ENCODE results near the gene CNN3.

The CNN3 gene

DNA sequence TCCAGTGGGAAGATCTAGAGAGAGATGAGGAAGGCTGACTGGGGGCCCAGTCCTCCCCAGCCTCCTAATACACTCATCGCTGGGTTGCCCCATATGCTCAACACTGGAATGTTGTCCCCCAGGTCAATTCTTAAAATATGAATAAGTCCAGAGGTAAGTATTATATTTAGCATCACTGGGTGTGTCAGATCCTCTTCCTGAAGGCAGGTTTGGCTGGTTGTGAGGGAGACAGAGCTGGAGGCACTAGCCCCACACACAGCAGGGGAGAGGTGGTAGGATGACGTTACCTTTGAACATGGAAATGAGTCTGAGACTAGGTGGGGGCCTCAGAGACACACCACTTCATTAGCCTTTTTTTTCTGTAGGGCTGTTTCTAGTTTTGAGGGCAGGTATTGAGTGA is 64.2 kb downstream of the CNN3 start:
- in situ Hi-C loops (cut with MboI; ENCODE audit: low sequenced_read_pairs): loop anchor here (25.0 kb wide), 1 partner anchor 175 kb away; no protein-coding TSS in a partner anchor

DNA sequence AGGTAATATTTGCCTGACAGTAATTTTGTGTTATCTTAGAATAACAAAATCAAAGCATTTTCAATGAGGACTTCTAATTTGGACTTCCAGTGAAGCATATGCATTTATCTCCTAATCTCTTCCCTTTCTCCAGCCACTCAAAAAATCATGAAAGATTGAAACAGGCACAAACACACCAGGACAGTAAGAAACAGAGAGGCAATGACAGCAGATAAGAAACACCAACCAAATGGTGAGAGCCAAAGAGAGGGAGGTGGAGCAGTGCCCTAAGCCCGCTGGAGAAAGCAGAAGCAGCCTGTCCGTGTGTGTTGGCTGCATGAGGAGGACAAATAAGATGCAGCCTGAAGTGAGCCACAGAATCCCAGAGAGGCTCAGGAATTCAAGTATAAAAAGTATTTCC is 67.7 kb downstream of the CNN3 start:
- in situ Hi-C loops (cut with MboI; ENCODE audit: low sequenced_read_pairs): loop anchor here (25.0 kb wide), 1 partner anchor 178 kb away; no protein-coding TSS in a partner anchor

DNA sequence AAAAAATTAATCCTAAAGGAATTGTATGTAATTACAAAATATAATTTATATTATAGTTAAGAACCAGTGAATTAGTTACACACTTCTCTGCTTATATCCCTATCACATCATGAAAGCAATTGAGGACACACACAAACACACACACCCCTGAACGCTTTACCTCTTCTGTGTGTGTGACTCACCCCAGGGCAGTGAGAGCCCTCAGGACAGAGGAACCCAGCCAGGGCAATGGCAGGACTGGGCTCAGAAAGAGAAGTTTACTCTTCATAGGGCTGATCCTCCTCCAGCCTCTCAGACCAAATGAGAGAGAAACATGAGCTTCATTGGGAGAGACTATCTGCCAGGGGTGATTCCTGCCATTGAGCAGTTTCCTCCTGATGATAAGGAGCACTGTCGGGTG is 68.6 kb downstream of the CNN3 start:
- in situ Hi-C loops (cut with MboI; ENCODE audit: low sequenced_read_pairs): loop anchor here (25.0 kb wide), 1 partner anchor 179 kb away; no protein-coding TSS in a partner anchor

GRCh38 chr1:94856868-94857267 is 70.0 kb downstream of the CNN3 start:
- in situ Hi-C loops (cut with MboI; ENCODE audit: low sequenced_read_pairs): loop anchor here (25.0 kb wide), 1 partner anchor 180 kb away; no protein-coding TSS in a partner anchor

- in situ Hi-C loops (cut with MboI; ENCODE audit: low sequenced_read_pairs): loop anchor here (25.0 kb wide), 1 partner anchor 181 kb away; no protein-coding TSS in a partner anchor
Measured at GRCh38 chr1:94856004-94856403, 70.9 kb downstream of the CNN3 start.

DNA sequence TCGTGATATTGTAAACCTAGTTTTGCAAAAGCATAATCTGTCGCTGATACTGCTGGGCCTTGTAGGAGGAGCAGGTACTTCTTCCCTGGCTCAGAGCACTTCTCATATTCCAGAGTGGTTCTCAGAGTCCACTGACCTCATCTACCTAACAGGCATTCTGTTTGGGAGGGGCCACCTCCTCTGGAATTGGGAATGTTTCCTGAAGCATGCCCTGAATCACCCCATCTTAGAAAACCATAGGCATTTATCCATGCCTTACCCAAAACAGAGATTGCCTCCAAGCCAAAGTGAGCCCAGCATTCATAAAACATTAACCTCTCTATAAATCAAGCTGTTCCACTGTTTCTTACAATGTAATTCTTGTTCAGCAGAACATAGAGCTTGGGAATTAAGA is 71.6 kb downstream of the CNN3 start:
- in situ Hi-C loops (cut with MboI; ENCODE audit: low sequenced_read_pairs): loop anchor here (25.0 kb wide), 1 partner anchor 182 kb away; no protein-coding TSS in a partner anchor

GRCh38 chr1:94854458-94855306 is 72.2 kb downstream of the CNN3 start:
- in situ Hi-C loops (cut with MboI; ENCODE audit: low sequenced_read_pairs): loop anchor here (25.0 kb wide), 1 partner anchor 183 kb away; no protein-coding TSS in a partner anchor

GRCh38 chr1:94852788-94853187 is 74.1 kb downstream of the CNN3 start:
- in situ Hi-C loops (cut with MboI; ENCODE audit: low sequenced_read_pairs): loop anchor here (25.0 kb wide), 1 partner anchor 185 kb away; no protein-coding TSS in a partner anchor

GRCh38 chr1:94851571-94851970 is 75.3 kb downstream of the CNN3 start:
- in situ Hi-C loops (cut with MboI; ENCODE audit: low sequenced_read_pairs): loop anchor here (25.0 kb wide), 1 partner anchor 186 kb away; no protein-coding TSS in a partner anchor

Data from HL-60/S4 treated with retinoic acid at 250 ng/mL for 4 days and 3 days (cell line).